Heart left ventricle (tissue), 13 donors: ENCODE results near the gene LTBP2.

Experiments used
- POLR2A ChIP-seq, 2 donors: fragments of 450-650 bp; IDR thresholded peaks; one replicate each; pipeline ENCODE4 v1.6.1; 2017; ENCODE audit warnings: antibody characterized with exemption in 2 of 2, mild to moderate bottlenecking in 2 of 2, moderate library complexity in 2 of 2
- TF ChIP-seq, protein P1 (sequence below), 12 donors: fragments of 200-600 bp; sonication (generic) in 4 of 12; IDR thresholded peaks; one replicate each; pipeline versions ENCODE4 v1.5.0 to v1.8.0; 2018 to 2022; ENCODE audit warnings: antibody characterized with exemption in 12 of 12, mild to moderate bottlenecking in 5 of 12
- donor health status: ischemic (EF 13 %, LVEDD 7.1; RV severe dilation, severe dysfunction).
- donor health status: DM: no; HTN: yes; CAD: no.
- donor health status: DM: no; HTN: no; CAD: no.
- donor health status: ischemic (EF 25% LVEDD 6.9; RV normal size, moderate dysfunction).
- donor health status: ischemic (EF 25% LVEDD 5.7; RV mildly dilated, moderate dysfunction).
- donor health status: ischemic (EF 35%, LVEDD 5.7; RV mildly dilated, moderate dysfunction).
- donor health status: nonischemic (EF 11% LVEDD 7.7; RV severe dilation, severe dysfunction).
- donor health status: DM: yes; HTN: yes; CAD: no.
- donor health status: PGD.
- donor health status: ischemic (EF 29% LVEDD 5.4; RV normal size, mild dysfunction).
- donor health status: nonischemic (EF 23%, LVEDD 6.1; RV moderate dilation, normal function).

DNA sequence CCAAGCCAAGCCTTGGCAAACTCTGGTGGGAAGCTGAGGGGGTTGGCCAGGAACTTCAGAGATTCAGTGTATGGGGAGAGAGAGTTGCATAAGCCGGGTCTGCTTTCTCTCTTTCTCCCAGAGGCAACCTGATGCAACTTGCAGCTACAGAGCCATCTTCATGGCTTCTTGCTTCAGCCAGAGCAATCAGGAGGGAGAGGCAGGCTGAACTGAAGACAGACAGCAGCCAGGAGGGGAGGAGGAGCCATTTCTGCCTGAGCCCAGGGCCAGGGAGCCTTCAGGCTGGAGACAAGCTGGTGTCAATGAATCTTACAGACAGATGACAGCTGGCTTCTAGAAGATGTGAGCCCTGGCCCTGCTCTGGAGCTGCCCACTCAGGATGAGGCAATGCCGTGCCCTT lies 137.7 kb downstream of the LTBP2 start:
- TF ChIP-seq, protein P1, sequence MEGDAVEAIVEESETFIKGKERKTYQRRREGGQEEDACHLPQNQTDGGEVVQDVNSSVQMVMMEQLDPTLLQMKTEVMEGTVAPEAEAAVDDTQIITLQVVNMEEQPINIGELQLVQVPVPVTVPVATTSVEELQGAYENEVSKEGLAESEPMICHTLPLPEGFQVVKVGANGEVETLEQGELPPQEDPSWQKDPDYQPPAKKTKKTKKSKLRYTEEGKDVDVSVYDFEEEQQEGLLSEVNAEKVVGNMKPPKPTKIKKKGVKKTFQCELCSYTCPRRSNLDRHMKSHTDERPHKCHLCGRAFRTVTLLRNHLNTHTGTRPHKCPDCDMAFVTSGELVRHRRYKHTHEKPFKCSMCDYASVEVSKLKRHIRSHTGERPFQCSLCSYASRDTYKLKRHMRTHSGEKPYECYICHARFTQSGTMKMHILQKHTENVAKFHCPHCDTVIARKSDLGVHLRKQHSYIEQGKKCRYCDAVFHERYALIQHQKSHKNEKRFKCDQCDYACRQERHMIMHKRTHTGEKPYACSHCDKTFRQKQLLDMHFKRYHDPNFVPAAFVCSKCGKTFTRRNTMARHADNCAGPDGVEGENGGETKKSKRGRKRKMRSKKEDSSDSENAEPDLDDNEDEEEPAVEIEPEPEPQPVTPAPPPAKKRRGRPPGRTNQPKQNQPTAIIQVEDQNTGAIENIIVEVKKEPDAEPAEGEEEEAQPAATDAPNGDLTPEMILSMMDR (IDR thresholded peaks at IDR 0.05), result no peak
- TF ChIP-seq POLR2A (IDR thresholded peaks at IDR 0.05), result no peak
